MCF 10A (cell line): ENCODE data around the gene CD300C. TPM values are rescaled to one million over a fixed set of nuclear protein-coding genes. Genes with fewer than 3 reads are reported as not detected.
"Not testable (repeated sequence)": the region's sequence is repeated elsewhere in the genome, so short reads cannot be mapped to it uniquely, and the experiment has no call there.

Experiments
- BruUV-seq: library from RNA; stranded (reverse); fragments of 400-500 nt; replicated peaks from 2 replicates; lab custom pipeline; 2021; lab: Mats Ljungman, UMichigan
- CTCF ChIA-PET: fragments of 300-600 bp; sonication (Branson Sonifier 250); formaldehyde crosslinking; extraction: SDS; loops from one replicate; lab custom pipeline; 2021; ENCODE audit warnings: antibody characterized with exemption, inconsistent platforms; lab: Yijun Ruan, JAX
- POLR2A ChIA-PET: fragments of 300-600, 350-650 bp; sonication (Branson Sonifier 250); formaldehyde crosslinking; extraction: SDS; loops from one replicate; lab custom pipeline; 2020; ENCODE audit warnings: antibody characterized with exemption, inconsistent platforms; lab: Yijun Ruan, JAX
- DNase-seq: peaks from one replicate; pipeline ENCODE4 v3.0.0-alpha.2; 2018; ENCODE audit not compliant: unreplicated experiment
- H3K27ac Mint-ChIP-seq: one replicate; pipeline ENCODE4 v1.8.0; 2022; ENCODE audit warnings: mild to moderate bottlenecking, low read depth, mixed read lengths; ENCODE audit not compliant: unreplicated experiment
- H3K27me3 Mint-ChIP-seq: one replicate; pipeline ENCODE4 v1.8.0; 2022; ENCODE audit warnings: mixed read lengths; ENCODE audit not compliant: insufficient read depth, unreplicated experiment
- H3K36me3 Mint-ChIP-seq: one replicate; pipeline ENCODE4 v1.8.0; 2022; ENCODE audit warnings: mild to moderate bottlenecking, moderate library complexity, mixed read lengths; ENCODE audit not compliant: insufficient read depth, unreplicated experiment
- H3K4me1 Mint-ChIP-seq: one replicate; pipeline ENCODE4 v1.8.0; 2022; ENCODE audit warnings: mixed read lengths; ENCODE audit not compliant: insufficient read depth, unreplicated experiment
- H3K4me3 Mint-ChIP-seq: one replicate; pipeline ENCODE4 v1.8.0; 2022; ENCODE audit warnings: mild to moderate bottlenecking, moderate library complexity, mixed read lengths; ENCODE audit not compliant: unreplicated experiment
- H3K9me3 Mint-ChIP-seq: one replicate; pipeline ENCODE4 v1.8.0; 2022; ENCODE audit warnings: mixed read lengths; ENCODE audit not compliant: unreplicated experiment
- CTCF ChIP-seq: fragments of 200-600 bp; IDR thresholded peaks from one replicate; pipeline ENCODE4 v1.8.0; 2022; ENCODE audit warnings: antibody characterized with exemption, mild to moderate bottlenecking; ENCODE audit not compliant: unreplicated experiment
- intact Hi-C: fragments of 100-400 bp; cut with micrococcal nuclease; formaldehyde crosslinking; loops from 2 replicates; pipeline ENCODE4 v1.14.1; 2022
- total RNA-seq: library from RNA; stranded (reverse); gene quantifications from 2 replicates; pipeline ENCODE4 v1.2.3, GENCODE V29; 2022

CD300C gene
- total RNA-seq, 1 experiment from 2014 or later = not detected

DNA sequence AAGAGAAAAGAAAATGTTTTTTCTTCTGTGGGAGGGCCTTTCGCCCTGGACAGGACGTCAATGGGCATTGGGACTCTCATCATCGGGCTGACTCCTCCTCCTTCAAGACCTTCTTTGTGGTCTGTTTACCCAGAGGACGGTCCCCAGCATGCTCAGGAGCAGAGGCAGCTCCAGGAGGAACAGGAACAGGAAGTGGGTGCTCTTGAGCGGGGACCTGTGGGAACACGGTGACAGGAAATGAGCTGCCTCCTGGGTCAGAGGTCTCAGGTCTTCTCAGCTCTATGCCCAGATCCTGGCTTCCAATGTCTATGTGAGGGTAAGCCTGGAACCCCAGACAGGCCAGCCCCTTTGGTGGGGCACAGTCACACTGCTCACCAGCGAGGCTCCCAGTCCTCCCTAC lies 34.0 kb upstream of the CD300C start:
- intact Hi-C loops = no loop called here
- POLR2A ChIA-PET = no interaction called here
- Mint-ChIP-seq H3K36me3 (peaks cover 6% of the 10 kb centered on the region), H3K4me3 (no peak overlapping the region), H3K9me3 (no peaks in the 10 kb centered on the region), H3K27me3 (no peaks in the 10 kb centered on the region), H3K27ac (no peak overlapping the region), H3K4me1 (peaks cover 5% of the 10 kb centered on the region)
- CTCF ChIA-PET = no interaction called here
- DNase-seq = no peak
- no peak for TF ChIP-seq CTCF
- BruUV-seq = no TSS peak

GRCh38 chr17:74578979-74579378 lies 33.1 kb upstream of the CD300C start:
- H3K27me3 Mint-ChIP-seq = no peaks in the 10 kb centered on the region
- DNase-seq = no peak
- ChIA-PET CTCF (no interaction called here), POLR2A (no interaction called here)
- intact Hi-C loops = no loop called here
- H3K9me3 Mint-ChIP-seq = no peaks in the 10 kb centered on the region
- no peak for TF ChIP-seq CTCF
- H3K4me1 Mint-ChIP-seq = peaks cover 5% of the 10 kb centered on the region
- H3K27ac Mint-ChIP-seq = no peak overlapping the region
- no peak overlapping the region for H3K4me3 Mint-ChIP-seq
- no TSS peak for BruUV-seq
- H3K36me3 Mint-ChIP-seq = peaks cover 6% of the 10 kb centered on the region

GRCh38 chr17:74574489-74575142 lies 28.7 kb upstream of the CD300C start:
- intact Hi-C loops = no loop called here
- POLR2A ChIA-PET = interaction anchor here (0.9 kb wide), 1 partner anchor 25 kb away, joined by 3 read pairs; no protein-coding TSS in a partner anchor
- H3K9me3 Mint-ChIP-seq = no peaks in the 10 kb centered on the region
- CTCF ChIA-PET = interaction anchor here (0.5 to 1.3 kb wide), 4 partner anchors 9 to 206 kb away, joined by 3 to 4 read pairs (median 4); no protein-coding TSS in a partner anchor
- H3K4me3 Mint-ChIP-seq = no peak overlapping the region
- H3K4me1 Mint-ChIP-seq = peaks cover 6% of the 10 kb centered on the region
- no peak for DNase-seq
- no peaks in the 10 kb centered on the region for H3K27me3 Mint-ChIP-seq
- no peak for TF ChIP-seq CTCF
- peaks cover 6% of the 10 kb centered on the region for H3K36me3 Mint-ChIP-seq
- no peak overlapping the region for H3K27ac Mint-ChIP-seq
- no TSS peak for BruUV-seq

GRCh38 chr17:74573635-74574034 lies 27.7 kb upstream of the CD300C start:
- BruUV-seq, H3K4me3 Mint-ChIP-seq, H3K36me3 Mint-ChIP-seq, H3K9me3 Mint-ChIP-seq, H3K27me3 Mint-ChIP-seq, intact Hi-C loops, H3K27ac Mint-ChIP-seq, DNase-seq: not testable (repeated sequence)
- peaks cover 14% of the 10 kb centered on the region for H3K4me1 Mint-ChIP-seq
- POLR2A ChIA-PET = interaction anchor here (0.6 to 1.3 kb wide), 3 partner anchors 10 to 953 kb away, joined by 3 to 4 read pairs (median 3); no protein-coding TSS in a partner anchor
- CTCF ChIA-PET = interaction anchor here (0.6 to 1.3 kb wide), 4 partner anchors 8 to 29 kb away, joined by 3 to 4 read pairs (median 4); no protein-coding TSS in a partner anchor
